ENCODE measurements around the gene BEST2.
A peak's percentile ranks its signal among the peaks of the same experiment; 100 is the strongest.
"Not testable (repeated sequence)": the region's sequence is repeated elsewhere in the genome, so short reads cannot be mapped to it uniquely, and the experiment has no call there.

BEST2 gene

GRCh38 chr19:12751635-12752034 is at the start of gene BEST2:
BEST2 (plus strand) TSS chr19:12751791; CDS start chr19:12752593, 802 bp downstream.
- DNase-seq, result no peak

- no peak for DNase-seq
Measured at GRCh38 chr19:12703046-12703445, 48.5 kb upstream of the BEST2 start.

GRCh38 chr19:12705169-12705568 is 46.4 kb upstream of the BEST2 start:
- no peak for DNase-seq

GRCh38 chr19:12705654-12706331 is 45.8 kb upstream of the BEST2 start:
- DNase-seq, result no peak

- DNase-seq, result no peak
Measured at GRCh38 chr19:12706332-12706718, 45.3 kb upstream of the BEST2 start.

GRCh38 chr19:12708641-12709040 is 43.0 kb upstream of the BEST2 start:
- no peak for DNase-seq

GRCh38 chr19:12711187-12711586 is 40.4 kb upstream of the BEST2 start:
- no peak for DNase-seq

GRCh38 chr19:12712077-12712476 is 39.5 kb upstream of the BEST2 start:
- not testable (repeated sequence) for DNase-seq

GRCh38 chr19:12713304-12713703 is 38.3 kb upstream of the BEST2 start:
- DNase-seq, result not testable (repeated sequence)

- DNase-seq, result no peak
Measured at GRCh38 chr19:12715102-12715501, 36.5 kb upstream of the BEST2 start.

- no peak for DNase-seq
Measured at GRCh38 chr19:12715929-12716328, 35.7 kb upstream of the BEST2 start.

GRCh38 chr19:12720296-12720695 is 31.3 kb upstream of the BEST2 start:
- no peak for DNase-seq

- DNase-seq, result no peak
Measured at GRCh38 chr19:12720851-12721655, 30.5 kb upstream of the BEST2 start.

GRCh38 chr19:12721656-12722565 is 29.7 kb upstream of the BEST2 start:
- DNase-seq, result peak; percentile 60

- peak; percentile 87 for DNase-seq
Measured at GRCh38 chr19:12722566-12723380, 28.8 kb upstream of the BEST2 start.

GRCh38 chr19:12723381-12723640 is 28.3 kb upstream of the BEST2 start:
- DNase-seq, result no peak

GRCh38 chr19:12723641-12724426 is 27.8 kb upstream of the BEST2 start, which contains the start of gene TNPO2:
TNPO2 (minus strand) TSS chr19:12723932; CDS start chr19:12720977, 2,955 bp downstream.
- peak; percentile 58 for DNase-seq

- DNase-seq, result not testable (repeated sequence)
Measured at GRCh38 chr19:12725612-12726011, 26.0 kb upstream of the BEST2 start.

GRCh38 chr19:12726988-12727316 is 24.6 kb upstream of the BEST2 start:
- DNase-seq, result no peak

GRCh38 chr19:12727745-12728433 is 23.7 kb upstream of the BEST2 start:
- no peak for DNase-seq

- no peak for DNase-seq
Measured at GRCh38 chr19:12730064-12730463, 21.5 kb upstream of the BEST2 start.

All from activated CD4-positive, CD25-positive, alpha-beta regulatory T cell treated with anti-CD3 and anti-CD28 coated beads, Interleukin-2, amount 50 U/mL, for 72 hours (primary cell).